HepG2 (cell line): ENCODE measurements around the gene SFMBT1. TPM values are rescaled to one million over a fixed set of nuclear protein-coding genes. Genes with fewer than 3 reads are reported as not detected.
A peak's percentile ranks its signal among the peaks of the same experiment; 100 is the strongest.

Experiments
- ATAC-seq: fragments of 200-7000 bp; cut with Tn5 transposase; 3 replicates; pipeline ENCODE4 v1.9.1; 2020; ENCODE audit warnings: mild to moderate bottlenecking, moderate library complexity
- BruUV-seq: library from RNA; stranded (reverse); fragments of 400-500 nt; replicated peaks from 2 replicates; lab custom pipeline; 2021; lab: Mats Ljungman, UMichigan
- CTCF ChIA-PET: fragments of 300-600 bp; formaldehyde crosslinking; extraction: SDS; loops from one replicate; lab custom pipeline; 2021; ENCODE audit warnings: low total read pairs, inconsistent platforms, low intra/inter-chr PET ratio; lab: Yijun Ruan, JAX
- POLR2A ChIA-PET: fragments of 350-600 bp; sonication (Branson Sonifier 250); formaldehyde crosslinking; loops from one replicate; lab custom pipeline; 2020; ENCODE audit warnings: antibody characterized with exemption, inconsistent platforms; lab: Yijun Ruan, JAX
- DNase-seq: peaks from one replicate; pipeline ENCODE4 v3.0.0-alpha.2; 2015; ENCODE audit warnings: low spot score
- FAIRE-seq: peaks from 3 replicates; lab custom pipeline; 2011; peaks lifted over from hg19 to GRCh38; lab: Jason Lieb, UNC
- H2AFZ ChIP-seq: one replicate; pipeline ENCODE4 v1.6.1; 2011; ENCODE audit warnings: low read length, inconsistent platforms
- H3K27ac ChIP-seq: fragments of 300-600 bp; 3 replicates; pipeline ENCODE4 v1.8.0; 2011; ENCODE audit warnings: mixed run types, mild to moderate bottlenecking, mixed read lengths, low read length, inconsistent platforms; ENCODE audit not compliant: insufficient read depth; ENCODE audit errors: extremely low read length
- H3K27me3 ChIP-seq, 2 experiments: fragments of 200-600 bp in 1 of 2; 2 replicates in 1 of 2; 3 replicates in 1 of 2; pipeline versions ENCODE4 v1.6.0 to v1.8.0; 2011; ENCODE audit warnings: low read length in 2 of 2, mild to moderate bottlenecking in 2 of 2, moderate library complexity in 2 of 2, inconsistent platforms in 1 of 2; ENCODE audit not compliant: insufficient read depth in 2 of 2, control insufficient read depth in 1 of 2
- H3K36me3 ChIP-seq, 2 experiments: fragments of 200-600 bp in 1 of 2; replicated peaks in 1 of 2; 2 replicates in 1 of 2; 3 replicates in 1 of 2; pipeline versions ENCODE4 v1.5.1 to v1.8.0; 2011; ENCODE audit warnings: low read length in 2 of 2, inconsistent platforms in 1 of 2; ENCODE audit not compliant: insufficient read depth in 2 of 2, control insufficient read depth in 1 of 2
- H3K4me1 ChIP-seq: 2 replicates; pipeline ENCODE4 v1.5.1; 2012; ENCODE audit warnings: low read length, inconsistent platforms; ENCODE audit not compliant: insufficient read depth
- H3K4me2 ChIP-seq: 2 replicates; pipeline ENCODE4 v1.6.0; 2011; ENCODE audit warnings: low read depth, low read length, inconsistent platforms
- H3K4me3 ChIP-seq, 3 experiments: fragments of 200-600 bp in 1 of 3; sonication (generic), shearing (Covaris generic) in 1 of 3; replicated peaks in 1 of 3; 2 replicates each; pipeline ENCODE4 v1.5.1; 2011 to 2016; ENCODE audit warnings: low read length in 3 of 3, inconsistent platforms in 2 of 3, low read depth in 2 of 3, mild to moderate bottlenecking in 2 of 3, control low read depth in 1 of 3, mixed read lengths in 1 of 3; ENCODE audit not compliant: insufficient read depth in 1 of 3
- H3K79me2 ChIP-seq: one replicate; pipeline ENCODE4 v1.6.1; 2011; ENCODE audit warnings: low read length, inconsistent platforms; ENCODE audit not compliant: insufficient read depth
- H3K9ac ChIP-seq: 2 replicates; pipeline ENCODE4 v1.6.0; 2011; ENCODE audit warnings: mild to moderate bottlenecking, low read depth, low read length, inconsistent platforms; ENCODE audit not compliant: insufficient read depth
- H3K9me3 ChIP-seq: 2 replicates; pipeline ENCODE4 v1.5.1; 2012; ENCODE audit warnings: mild to moderate bottlenecking, low read length
- H4K20me1 ChIP-seq: 2 replicates; pipeline ENCODE4 v1.6.0; 2011; ENCODE audit warnings: inconsistent platforms, mild to moderate bottlenecking, low read length, moderate library complexity; ENCODE audit not compliant: insufficient read depth
- DNMT1 ChIP-seq: sonication (generic); formaldehyde crosslinking; IDR thresholded peaks from 2 replicates; pipeline ENCODE4 v1.5.1; 2020; ENCODE audit warnings: mild to moderate bottlenecking, missing genetic modification reagents
- FIP1L1 ChIP-seq: fragments of 200-400 bp; formaldehyde crosslinking; IDR thresholded peaks from 2 replicates; pipeline ENCODE4 v1.6.1; 2018; ENCODE audit warnings: low read depth, mild to moderate bottlenecking, low read length, moderate library complexity, borderline replicate concordance; ENCODE audit not compliant: insufficient read depth
- GATAD2A ChIP-seq: IDR thresholded peaks from 2 replicates; pipeline ENCODE4 v1.6.1; 2016
- HOXA5 ChIP-seq: sonication (generic); formaldehyde crosslinking; IDR thresholded peaks from 2 replicates; pipeline ENCODE4 v1.4.0; 2020; ENCODE audit warnings: missing genetic modification reagents
- MIER2 ChIP-seq: IDR thresholded peaks from 2 replicates; pipeline ENCODE4 v1.6.1; 2016; ENCODE audit warnings: missing biosample characterization, missing genetic modification reagents
- NPAS2 ChIP-seq: sonication (generic); formaldehyde crosslinking; IDR thresholded peaks from 2 replicates; pipeline ENCODE4 v1.8.0; 2022; ENCODE audit warnings: mild to moderate bottlenecking, missing genetic modification reagents, borderline replicate concordance
- PHF8 ChIP-seq: sonication (generic); formaldehyde crosslinking; IDR thresholded peaks from 2 replicates; pipeline ENCODE4 v1.5.0; 2020; ENCODE audit warnings: missing genetic modification reagents
- PPARG ChIP-seq: conservative IDR thresholded peaks from 2 replicates; pipeline ENCODE4 v1.6.1; 2016; ENCODE audit warnings: missing biosample characterization, missing genetic modification reagents
- SYNCRIP ChIP-seq: fragments of 200-400 bp; formaldehyde crosslinking; IDR thresholded peaks from 2 replicates; pipeline ENCODE4 v1.6.1; 2018; ENCODE audit warnings: mild to moderate bottlenecking, low read depth, low read length; ENCODE audit not compliant: insufficient read depth
- ZFP1 ChIP-seq: IDR thresholded peaks from 2 replicates; pipeline ENCODE4 v1.6.1; 2016
- ZNF12 ChIP-seq: sonication (generic); formaldehyde crosslinking; IDR thresholded peaks from 2 replicates; pipeline ENCODE4 v1.5.0; 2020; ENCODE audit warnings: missing genetic modification reagents
- ZNF292 ChIP-seq: sonication (generic); formaldehyde crosslinking; IDR thresholded peaks from 2 replicates; pipeline ENCODE4 v1.8.1; 2022; ENCODE audit warnings: mild to moderate bottlenecking, low read depth, missing genetic modification reagents, borderline replicate concordance
- ZNF792 ChIP-seq: IDR thresholded peaks from 2 replicates; pipeline ENCODE4 v1.6.1; 2016
- WGBS: methylation state at CpG from one replicate; pipeline ENCODE4 v1.1.6; 2017; ENCODE audit warnings: low lambda C conversion rate; 5-methylcytosine and 5-hydroxymethylcytosine counted together
- in situ Hi-C: cut with HindIII; loops from 2 replicates; pipeline ENCODE4 v1.10.0; 2017; ENCODE audit warnings: low pct_unique_long_range_greater_than_20kb; ENCODE audit not compliant: extremely low pct_ligation_motif_present
- intact Hi-C: fragments of 100-400 bp; cut with micrococcal nuclease; formaldehyde crosslinking; loops from one replicate; pipeline ENCODE4 v1.10.0; 2022; ENCODE audit not compliant: unreplicated experiment
- polyA plus RNA-seq, 8 experiments: library from polyadenylated mRNA; depleted of rRNA in 3 of 8; stranded (reverse) in 7 of 8; unstranded in 1 of 8; fragments of >200 nt; fragmentation: Illumina TruSeq in 4 of 8; extraction: Trizol in 4 of 8; gene quantifications; 2 replicates each; pipeline versions ENCODE4 v1.2.1 to v1.2.3, GENCODE V29; 2011 to 2016; ENCODE audit warnings: low read depth in 4 of 8, missing spikeins in 1 of 8, mixed read lengths in 1 of 8; ENCODE audit not compliant: insufficient read depth in 1 of 8
- total RNA-seq, 5 experiments: library from RNA; depleted of rRNA; stranded (reverse); fragments of >200 nt; fragmentation: Illumina TruSeq; extraction: Trizol; gene quantifications; 2 replicates each; pipeline ENCODE4 v1.2.3, GENCODE V29; 2016; ENCODE audit warnings: low read depth in 1 of 5
- TF ChIP-seq, protein P1 (sequence below): sonication (generic); formaldehyde crosslinking; conservative IDR thresholded peaks from 2 replicates; pipeline ENCODE4 v1.8.0; 2022; ENCODE audit warnings: mild to moderate bottlenecking, moderate library complexity, missing genetic modification reagents

Gene SFMBT1
- total and polyA plus RNA-seq, 2 of the 13 experiments (the other 11 are each of a cell fraction or from before 2014, with no cell fraction given), result 3.8 to 12.8 TPM

DNA sequence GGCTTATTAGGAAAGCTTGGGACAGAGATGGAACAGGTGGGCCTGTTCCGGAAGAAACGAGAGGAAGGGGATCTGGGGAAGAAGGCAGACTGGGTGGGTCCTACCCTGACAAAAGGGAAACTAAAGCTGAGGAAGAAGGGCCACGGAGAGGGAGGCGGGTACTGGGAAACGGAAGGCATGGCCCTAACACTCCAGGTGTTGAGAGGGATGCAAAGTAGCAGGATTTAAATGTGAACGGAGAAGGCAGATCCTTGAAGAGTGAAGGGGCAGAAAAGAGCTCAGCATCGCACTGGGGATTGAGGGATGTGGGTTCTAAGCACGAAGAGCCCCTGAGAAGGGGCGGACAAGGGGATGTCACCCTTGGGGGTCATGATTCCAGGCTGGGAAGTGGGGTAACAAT lies 149.3 kb downstream of the SFMBT1 start (continued):
- TF ChIP-seq SYNCRIP (no peak), DNMT1 (CRISPR knock-in tag) (no peak), MIER2 (CRISPR knock-in tag) (no peak), ZNF792 (no peak), GATAD2A (no peak), HOXA5 (CRISPR knock-in tag) (no peak), PHF8 (no peak), ZNF12 (CRISPR knock-in tag) (no peak), PPARG (CRISPR knock-in tag) (no peak)

DNA sequence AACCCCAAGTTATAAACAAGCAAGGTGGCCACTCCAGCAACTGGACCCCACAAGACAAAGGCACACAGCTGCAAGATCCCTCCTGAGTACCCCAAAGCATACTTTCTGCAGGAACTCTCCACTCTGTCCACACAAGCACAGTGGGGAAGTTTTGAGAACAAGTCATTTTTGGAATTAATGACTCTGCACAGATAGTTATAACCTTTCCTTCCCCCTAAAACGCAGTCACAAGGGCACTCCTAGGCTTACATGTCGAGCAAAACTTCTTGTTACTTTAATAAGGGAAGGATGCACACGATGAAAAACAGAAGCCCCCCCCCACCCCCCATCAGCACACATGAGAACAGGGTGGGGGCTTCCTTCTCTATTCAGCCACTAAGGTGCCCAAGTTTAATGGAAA lies 149.7 kb downstream of the SFMBT1 start:
- peaks cover 12% of the 10 kb centered on the region for H3K79me2 ChIP-seq
- 38% methylated on average over 3 of the region's 3 CpGs for WGBS
- ATAC-seq, result no peak
- peak overlapping the region; percentile 100 for H3K4me2 ChIP-seq
- peaks cover 64% of the 10 kb centered on the region for H3K4me1 ChIP-seq
- no peak for FAIRE-seq
- no TSS peak for BruUV-seq
- H3K36me3 ChIP-seq, result no peaks in the 10 kb centered on the region; a peak in 1 of 5 replicates
- no peak overlapping the region for H2AFZ ChIP-seq
- ChIA-PET CTCF (no interaction called here), POLR2A (no interaction called here)
- intact Hi-C loops (no loop called here), in situ Hi-C loops (no loop called here)
- H3K9ac ChIP-seq, result no peak overlapping the region; the same call in 1 of the 2 replicates
- TF ChIP-seq FIP1L1, result no peak
- TF ChIP-seq, protein P1, sequence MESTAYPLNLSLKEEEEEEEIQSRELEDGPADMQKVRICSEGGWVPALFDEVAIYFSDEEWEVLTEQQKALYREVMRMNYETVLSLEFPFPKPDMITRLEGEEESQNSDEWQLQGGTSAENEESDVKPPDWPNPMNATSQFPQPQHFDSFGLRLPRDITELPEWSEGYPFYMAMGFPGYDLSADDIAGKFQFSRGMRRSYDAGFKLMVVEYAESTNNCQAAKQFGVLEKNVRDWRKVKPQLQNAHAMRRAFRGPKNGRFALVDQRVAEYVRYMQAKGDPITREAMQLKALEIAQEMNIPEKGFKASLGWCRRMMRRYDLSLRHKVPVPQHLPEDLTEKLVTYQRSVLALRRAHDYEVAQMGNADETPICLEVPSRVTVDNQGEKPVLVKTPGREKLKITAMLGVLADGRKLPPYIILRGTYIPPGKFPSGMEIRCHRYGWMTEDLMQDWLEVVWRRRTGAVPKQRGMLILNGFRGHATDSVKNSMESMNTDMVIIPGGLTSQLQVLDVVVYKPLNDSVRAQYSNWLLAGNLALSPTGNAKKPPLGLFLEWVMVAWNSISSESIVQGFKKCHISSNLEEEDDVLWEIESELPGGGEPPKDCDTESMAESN (CRISPR knock-in tag), result no peak
- no peak for TF ChIP-seq ZFP1 (CRISPR knock-in tag)
- no peak for TF ChIP-seq NPAS2
- TF ChIP-seq ZNF292 (CRISPR knock-in tag), result no peak
- no peak for DNase-seq
- H3K27ac ChIP-seq, result no peak overlapping the region
- H3K27me3 ChIP-seq, result no peaks in the 10 kb centered on the region
- peak overlapping the region; percentile 66 to 84 (median 82); a peak in 5 of 6 replicates for H3K4me3 ChIP-seq
- no peaks in the 10 kb centered on the region for H4K20me1 ChIP-seq
- no peaks in the 10 kb centered on the region for H3K9me3 ChIP-seq
